HG02973 (cell line): ENCODE data around the gene NPDC1.
A peak's percentile ranks its signal among the peaks of the same experiment; 100 is the strongest.
"Not testable (repeated sequence)": the region's sequence is repeated elsewhere in the genome, so short reads cannot be mapped to it uniquely, and the experiment has no call there.

Source experiments
- ATAC-seq: cut with Tn5 transposase; IDR thresholded peaks from one replicate; pipeline ENCODE4 v1.9.1; 2021; ENCODE audit warnings: moderate library complexity; ENCODE audit not compliant: unreplicated experiment

The NPDC1 gene

GRCh38 chr9:137075275-137075775 is 29.3 kb upstream of the NPDC1 start:
- ATAC-seq: no peak

- ATAC-seq: no peak
These were observed 28.8 kb upstream of the NPDC1 start for GRCh38 chr9:137074657-137075274.

DNA sequence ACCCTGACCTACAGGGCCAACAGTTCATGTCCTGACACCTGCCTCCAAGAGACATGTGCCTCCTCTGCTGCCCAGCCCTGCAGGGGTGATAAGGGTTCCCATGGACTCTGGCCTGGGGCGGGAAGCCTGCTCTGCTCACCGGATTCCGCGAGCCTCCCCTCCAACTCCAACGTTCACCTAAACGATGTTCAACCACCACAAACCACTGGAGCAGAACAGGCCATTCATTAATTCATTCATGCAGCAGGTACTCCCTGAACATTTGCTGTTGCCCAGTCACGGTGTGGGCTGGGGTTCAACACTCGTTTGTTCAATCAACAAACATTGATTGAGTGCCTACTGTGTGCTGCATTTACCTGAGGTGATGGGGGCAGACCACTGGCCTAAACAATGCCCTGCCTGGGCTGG is 28.0 kb upstream of the NPDC1 start:
- no peak for ATAC-seq

DNA sequence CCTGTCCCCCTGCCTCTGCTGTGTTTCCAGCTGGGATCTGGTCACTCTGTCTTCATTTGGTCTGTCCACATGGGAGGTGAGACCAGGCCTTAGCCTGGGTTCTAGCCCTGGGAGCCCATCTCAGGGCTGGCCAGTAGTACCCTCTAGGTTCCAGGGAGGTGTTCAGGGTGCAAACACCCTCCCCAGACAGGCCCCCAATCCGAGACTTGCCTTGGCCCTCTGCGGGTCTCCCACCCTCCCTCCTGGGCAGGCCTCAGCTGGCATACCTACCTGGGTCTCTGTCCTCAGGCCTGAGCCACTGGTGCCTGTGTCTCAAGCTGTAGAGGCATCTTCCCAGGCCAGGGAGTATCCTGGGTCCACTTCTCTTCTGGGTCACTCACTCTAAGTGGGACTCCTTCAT is 25.3 kb upstream of the NPDC1 start:
- no peak for ATAC-seq

GRCh38 chr9:137070906-137071275 is 24.9 kb upstream of the NPDC1 start:
- peak; percentile 7 for ATAC-seq

DNA sequence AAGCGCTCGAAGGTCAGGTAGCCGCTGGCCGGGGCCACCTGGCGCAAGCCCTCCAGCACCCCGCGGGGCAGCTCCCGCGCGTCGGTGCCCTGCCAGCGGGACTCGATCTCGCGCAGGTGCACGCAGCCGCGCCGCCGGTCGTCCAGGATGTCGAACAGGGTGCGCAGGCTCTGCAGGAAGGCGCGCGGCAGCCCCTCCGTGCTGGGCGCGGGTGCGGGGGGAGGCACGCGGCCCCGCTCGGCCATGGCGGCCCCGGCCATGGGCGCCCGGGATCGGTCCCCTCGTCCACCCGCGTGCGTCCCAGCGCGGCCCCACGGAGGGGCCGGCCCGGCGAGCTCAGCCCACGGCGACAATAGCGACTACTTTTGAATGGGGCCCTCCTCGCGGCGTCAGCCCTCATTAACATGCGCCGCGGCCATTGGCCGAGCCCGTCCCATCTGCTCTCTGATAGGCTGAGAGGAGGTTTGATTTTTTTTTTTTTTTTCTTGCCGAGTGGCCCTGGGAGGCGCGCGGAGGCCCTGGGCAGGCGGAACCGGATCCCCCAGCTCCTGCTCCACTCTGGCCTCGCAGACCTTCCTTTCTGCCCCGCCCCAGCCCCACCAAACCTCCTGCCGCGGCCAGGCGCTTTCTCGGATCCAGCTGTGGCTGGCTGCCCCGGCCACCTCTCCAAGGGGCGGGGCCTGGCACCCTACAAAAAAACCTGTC is 24.4 kb upstream of the NPDC1 start, which contains the start of gene SAPCD2:
SAPCD2 (minus strand) TSS at position 357 of the 705 bp plus-strand sequence; CDS start at position 260, 97 bp downstream.
- peak; percentile 59 for ATAC-seq

DNA sequence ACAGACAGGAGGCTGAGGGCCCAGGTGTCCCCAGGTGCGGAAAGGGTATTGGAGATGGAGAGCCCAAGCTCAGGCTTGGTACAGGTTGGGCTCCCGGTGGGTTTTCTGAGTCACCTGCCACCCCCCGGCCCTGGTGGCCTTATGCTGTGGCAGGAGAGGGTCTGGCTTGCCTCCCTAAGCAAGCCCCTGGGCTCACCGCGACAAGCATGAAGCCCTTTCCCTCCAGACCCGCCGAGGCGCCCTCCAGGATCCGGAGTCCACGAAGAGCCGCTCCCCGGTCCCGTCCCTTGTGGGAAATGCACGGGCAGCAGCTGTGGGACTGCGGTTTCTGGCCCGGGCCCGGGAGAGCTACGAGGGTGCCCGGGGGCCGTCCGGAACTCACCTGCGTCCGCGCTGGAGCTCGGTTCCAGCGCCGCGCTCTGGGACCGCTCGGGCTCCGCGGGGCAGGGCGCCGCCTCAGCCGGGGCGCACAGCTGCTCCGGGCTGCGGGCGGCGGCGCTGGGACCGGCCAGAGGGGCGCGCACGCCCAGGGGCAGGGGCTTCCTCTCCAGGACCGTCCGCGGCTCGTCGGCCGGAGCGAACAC is 23.6 kb upstream of the NPDC1 start:
- no peak for ATAC-seq

DNA sequence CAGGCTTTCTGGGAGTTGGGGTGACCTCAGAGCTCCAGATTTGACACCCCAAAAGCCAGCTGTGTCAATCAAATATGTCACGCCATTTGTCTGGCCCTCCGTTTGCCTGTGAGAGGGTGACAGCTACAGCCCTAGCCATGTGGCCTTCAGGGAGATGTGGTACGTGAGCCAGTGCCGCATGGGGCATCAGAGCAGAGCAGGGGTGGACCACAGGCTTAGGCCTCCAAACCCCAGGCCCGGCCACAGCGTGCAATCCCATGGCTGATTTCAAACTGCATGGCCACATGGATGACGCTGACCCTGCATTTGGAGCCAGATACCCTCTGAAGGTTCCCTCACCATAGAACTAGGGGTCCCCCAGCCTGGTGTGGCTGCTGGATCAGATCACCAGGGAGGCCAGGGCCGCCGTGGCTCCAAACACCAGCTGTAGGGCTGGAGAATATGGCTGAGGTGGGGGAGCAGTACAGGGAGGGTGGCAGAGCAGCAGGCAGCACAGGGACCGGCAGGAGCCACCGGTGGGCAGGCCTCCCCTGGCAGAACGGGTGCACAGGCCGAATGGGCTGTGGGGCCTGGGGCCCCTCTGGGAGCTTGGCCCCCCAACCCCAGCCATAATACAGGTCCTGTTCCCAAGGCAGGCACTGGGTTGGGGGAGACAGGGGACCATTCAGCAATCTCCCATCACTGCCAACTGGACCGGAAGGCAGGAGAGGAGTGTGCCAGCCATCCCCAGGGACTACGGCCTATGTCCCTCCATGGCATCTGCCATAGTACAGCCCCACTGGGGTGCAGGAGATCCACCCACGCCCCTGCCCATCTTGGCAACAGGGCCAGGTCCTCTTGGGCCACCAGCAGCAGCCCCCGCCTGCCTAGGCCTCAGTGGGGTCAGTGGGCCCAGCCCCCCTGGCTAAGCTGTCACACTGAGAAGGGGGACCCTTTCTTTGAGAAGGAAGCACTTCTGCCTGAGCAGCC is 22.8 kb upstream of the NPDC1 start:
- no peak for ATAC-seq

DNA sequence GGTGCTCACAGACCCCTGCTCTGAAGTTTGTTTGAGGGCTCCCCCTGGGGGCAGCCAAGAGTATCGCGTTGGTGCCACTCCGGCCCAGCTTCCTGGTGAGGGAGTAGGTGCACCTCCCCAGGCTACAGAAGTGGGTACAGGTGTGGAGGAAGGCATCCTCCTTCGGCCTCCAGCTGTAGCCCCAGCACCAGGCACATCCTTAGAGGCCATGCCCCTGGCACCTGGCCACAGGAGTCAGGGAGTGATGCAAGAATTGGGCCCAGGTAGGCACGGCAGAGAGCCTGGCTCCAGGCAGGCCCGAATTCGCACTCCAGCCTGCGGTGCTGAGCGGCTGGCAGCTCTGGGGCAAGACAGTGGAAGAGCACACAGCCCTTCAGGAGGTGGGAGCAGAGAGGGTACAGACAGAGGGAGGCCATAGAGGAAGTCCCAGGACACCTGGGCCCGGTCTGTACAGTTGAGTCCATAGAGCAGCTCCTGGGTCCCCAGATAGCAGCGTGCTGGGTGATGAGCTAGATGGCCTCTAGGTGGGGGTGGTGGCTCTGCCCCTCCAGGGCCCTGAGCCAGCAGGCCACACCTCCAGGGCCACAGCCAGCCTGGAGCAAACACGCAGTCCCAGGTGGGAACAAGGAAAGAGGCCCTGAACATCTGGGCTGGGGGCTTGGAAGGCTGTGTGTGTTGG is 22.0 kb upstream of the NPDC1 start:
- ATAC-seq: peak; percentile 30

DNA sequence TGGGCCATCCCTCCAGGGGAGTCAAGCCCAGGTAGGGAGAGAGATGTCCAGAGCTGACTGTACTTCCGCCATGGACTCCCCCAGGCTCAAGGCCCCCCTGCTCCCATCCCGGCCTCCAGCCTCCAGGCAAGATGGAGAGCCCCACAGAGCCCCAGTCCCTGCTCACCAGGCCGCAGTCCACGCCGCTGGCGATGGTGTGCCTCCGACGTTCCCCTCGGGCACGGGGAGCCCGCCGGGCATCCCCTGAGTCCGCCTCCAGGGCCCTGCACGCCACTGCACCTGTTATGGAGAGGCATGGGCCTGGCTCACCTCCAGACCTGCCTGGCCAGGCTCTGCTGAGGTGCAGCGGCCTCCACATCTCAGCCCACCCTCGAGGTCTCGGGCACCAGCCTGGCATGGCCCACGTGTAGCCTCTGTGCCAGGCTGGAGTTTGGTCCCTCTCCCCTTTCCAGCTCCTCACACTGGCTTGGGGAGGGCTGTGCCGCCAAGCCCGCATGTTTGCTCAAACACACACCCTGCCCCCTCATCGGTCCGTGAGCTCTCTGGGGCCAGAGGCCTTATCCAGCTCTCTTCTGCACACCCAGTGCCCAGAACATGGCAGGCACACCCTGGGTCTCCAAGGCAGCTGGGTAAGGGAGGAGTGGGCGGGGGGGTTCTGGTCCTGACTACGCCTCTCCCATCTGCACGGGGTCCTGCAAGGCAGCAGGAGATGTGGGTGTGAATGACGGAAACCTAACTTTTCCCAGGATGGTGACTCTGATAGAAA is 20.3 kb upstream of the NPDC1 start:
- no peak for ATAC-seq

GRCh38 chr9:137065336-137065967 is 19.5 kb upstream of the NPDC1 start:
- no peak for ATAC-seq

GRCh38 chr9:137064880-137065164 is 18.8 kb upstream of the NPDC1 start:
- ATAC-seq: no peak

DNA sequence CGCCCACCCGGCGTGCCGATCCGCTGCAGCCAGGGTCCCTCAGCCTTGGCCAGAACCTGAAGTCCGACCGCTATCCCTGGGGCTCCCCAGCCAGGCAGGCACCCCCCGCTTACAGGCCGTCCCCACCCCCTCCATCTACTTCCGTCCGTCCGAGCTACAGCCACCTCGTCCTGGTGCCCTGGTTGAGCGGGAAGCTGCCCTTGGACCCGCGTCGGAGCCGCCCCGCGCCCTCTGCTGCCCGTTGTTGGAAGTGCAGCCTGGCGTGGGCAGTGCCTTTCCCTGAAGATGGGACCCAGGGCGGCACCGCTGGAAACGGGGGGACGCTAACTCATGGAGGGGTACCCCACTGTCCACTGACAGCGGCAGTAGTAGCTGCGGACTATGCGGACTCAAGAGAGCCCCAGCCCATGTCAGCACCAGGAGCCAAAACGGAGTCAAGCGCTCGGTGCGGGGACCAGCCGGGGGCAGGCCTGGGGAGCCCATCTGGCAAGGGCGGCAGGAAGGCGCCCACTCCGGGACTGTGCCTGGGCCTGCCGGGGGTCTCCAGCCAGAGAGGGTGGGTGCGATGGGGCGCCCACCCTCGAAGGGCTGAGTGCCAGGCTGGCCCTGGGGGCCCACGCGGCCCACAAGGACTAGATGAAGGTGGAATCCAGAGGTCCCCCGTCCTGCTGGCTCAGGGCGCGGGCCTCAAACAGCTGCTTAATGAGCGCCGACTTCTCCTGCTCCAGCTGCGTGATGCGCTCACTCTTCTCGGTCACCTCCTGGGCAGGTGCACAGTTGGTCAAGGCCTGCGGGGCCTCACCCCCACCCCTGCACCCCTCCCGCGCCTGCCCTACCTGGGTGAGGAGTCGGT is 18.3 kb upstream of the NPDC1 start:
- no peak for ATAC-seq

DNA sequence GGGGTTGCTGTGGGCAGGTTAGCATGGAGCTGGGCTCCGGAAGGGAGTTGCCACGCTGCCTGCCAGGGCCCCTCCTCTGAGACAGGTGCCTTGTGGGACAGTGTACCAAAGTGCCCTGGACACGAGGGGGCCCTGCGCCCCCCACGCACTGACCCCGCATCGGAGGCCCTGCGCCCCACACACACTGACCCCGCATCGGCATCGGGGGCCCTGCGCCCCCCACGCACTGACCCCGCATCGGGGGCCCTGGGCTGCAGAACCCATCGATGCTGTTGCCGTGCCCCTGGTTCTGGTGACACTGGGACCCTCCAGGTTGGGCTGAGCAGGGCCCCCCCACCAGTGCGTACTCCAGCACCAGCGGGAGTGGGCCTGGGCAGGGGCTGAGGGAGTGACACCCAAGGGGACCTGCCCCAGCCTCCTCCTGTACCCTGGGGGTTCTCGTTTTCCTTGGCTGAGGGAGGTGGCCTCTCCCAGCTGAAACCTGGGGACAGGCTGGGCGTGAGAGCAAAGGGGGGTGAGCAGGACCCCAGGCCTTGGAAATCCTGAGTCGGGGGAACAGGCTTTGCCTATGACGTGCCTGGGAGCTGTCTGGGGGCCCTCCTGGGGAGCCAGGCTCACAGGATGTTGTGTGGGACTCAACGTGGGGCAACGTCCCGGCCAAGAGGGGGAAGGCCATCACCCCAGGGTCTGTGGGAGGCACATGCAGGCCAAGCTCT is 17.5 kb upstream of the NPDC1 start:
- no peak for ATAC-seq

DNA sequence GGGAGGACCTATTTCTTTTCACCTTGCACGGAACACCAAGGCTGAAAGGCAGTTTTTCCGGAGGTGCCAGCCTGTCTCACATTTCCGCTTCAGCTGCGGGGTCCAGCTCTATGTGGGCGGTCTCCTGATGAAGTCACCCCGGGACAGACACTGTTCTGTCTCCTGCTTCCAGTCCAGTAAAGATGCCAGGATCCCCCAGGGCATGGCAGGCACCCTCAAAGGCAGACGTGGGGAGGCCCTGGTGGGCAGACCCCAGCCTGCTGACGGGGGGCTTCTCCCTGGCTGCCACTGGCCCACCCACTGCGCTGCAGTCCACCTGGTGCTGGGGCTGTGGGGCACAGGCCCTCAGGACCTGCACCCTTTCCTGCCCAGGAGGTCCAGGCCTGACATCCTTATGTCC is 16.8 kb upstream of the NPDC1 start:
- not testable (repeated sequence) for ATAC-seq

DNA sequence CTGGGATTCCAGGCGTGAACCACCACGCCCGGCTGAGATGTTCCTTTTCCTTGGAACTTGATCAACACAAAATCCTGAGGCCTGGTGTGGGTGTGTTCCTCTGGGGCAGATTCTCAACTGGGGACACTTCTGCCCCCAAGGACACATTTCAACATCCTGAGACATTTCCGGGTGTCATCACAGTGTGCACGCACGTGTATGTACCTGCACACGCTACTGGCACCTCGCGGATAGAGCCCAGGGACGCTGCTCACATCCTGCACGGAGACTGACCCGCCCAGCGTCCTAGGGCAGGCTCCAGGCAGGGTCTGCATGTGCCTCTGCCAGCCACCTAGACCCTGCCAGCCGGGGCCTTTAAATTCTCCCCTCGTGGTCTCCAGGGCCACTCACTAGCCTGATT is 16.4 kb upstream of the NPDC1 start:
- ATAC-seq: no peak

GRCh38 chr9:137058521-137059234 is 12.7 kb upstream of the NPDC1 start:
- ATAC-seq: no peak
